ENCODE measurements around the gene VASN.

Gene VASN

GRCh38 chr16:4382795-4383357 is 11.2 kb downstream of the VASN start:
- Histone ChIP-seq H4K8ac (ENCODE audit: low read length) (peak overlapping the region; percentile 16), H3K23ac (ENCODE audit: low read length in 2 of 2) (no peak overlapping the region), H4K91ac (ENCODE audit: low read length) (no peak overlapping the region), H2BK120ac (ENCODE audit: low read depth, low read length) (no peak overlapping the region), H3K36me3 (ENCODE audit: control insufficient read depth in 1 of 2, insufficient read depth in 2 of 2, low read depth in 1 of 2, low read length in 2 of 2) (peaks cover 58 to 75% of the 10 kb centered on the region in 2 experiments), H3K18ac (ENCODE audit: low read depth in 1 of 2, low read length in 2 of 2) (no peak overlapping the region), H3K14ac (ENCODE audit: low read length in 2 of 2) (no peak overlapping the region), H3K27me3 (ENCODE audit: control insufficient read depth in 1 of 2, insufficient read depth in 1 of 2, low read length in 2 of 2) (no peaks in the 10 kb centered on the region), H3K4me1 (ENCODE audit: control insufficient read depth, insufficient read depth, low read depth, low read length) (peaks cover 76% of the 10 kb centered on the region), H2BK5ac (ENCODE audit: low read depth, low read length, poor library complexity, severe bottlenecking) (no peak overlapping the region), H2AK5ac (ENCODE audit: low read length, severe bottlenecking) (no peak overlapping the region), H3K4me2 (ENCODE audit: low read length, poor library complexity, severe bottlenecking) (no peak overlapping the region), H3K79me1 (replicated peaks; ENCODE audit: low read length, poor library complexity, severe bottlenecking) (peaks cover 36% of the 10 kb centered on the region), H2BK12ac (ENCODE audit: low read length in 2 of 2) (no peak overlapping the region), H3K9me3 (ENCODE audit: control insufficient read depth, low read length) (no peaks in the 10 kb centered on the region), H3K9ac (ENCODE audit: low read length) (peak overlapping the region; percentile 26), H3K4ac (ENCODE audit: low read depth in 1 of 2, low read length in 2 of 2) (no peak overlapping the region), H3K27ac (ENCODE audit: low read length, poor library complexity, severe bottlenecking) (no peak overlapping the region), H2AFZ (ENCODE audit: low read depth, low read length) (no peak overlapping the region), H3K4me3 (ENCODE audit: insufficient read depth in 1 of 2, low read depth in 1 of 2, low read length in 2 of 2) (no peak overlapping the region), H2BK15ac (ENCODE audit: low read depth, poor library complexity, severe bottlenecking) (no peak overlapping the region)
- no peak for DNase-seq
- WGBS: 92% methylated on average over 18 of the region's 21 CpGs

GRCh38 chr16:4383591-4384444 is 12.2 kb downstream of the VASN start:
- DNase-seq: no peak
- Histone ChIP-seq H4K8ac (ENCODE audit: low read length) (no peak overlapping the region), H3K23ac (ENCODE audit: low read length in 2 of 2) (peak overlapping the region in 1 of 2 experiments; percentile 26), H3K14ac (ENCODE audit: low read length in 2 of 2) (no peak overlapping the region), H3K36me3 (ENCODE audit: control insufficient read depth in 1 of 2, insufficient read depth in 2 of 2, low read depth in 1 of 2, low read length in 2 of 2) (peaks cover 49 to 68% of the 10 kb centered on the region in 2 experiments), H2BK5ac (ENCODE audit: low read depth, low read length, poor library complexity, severe bottlenecking) (no peak overlapping the region), H3K4me3 (ENCODE audit: insufficient read depth in 1 of 2, low read depth in 1 of 2, low read length in 2 of 2) (no peak overlapping the region), H3K27ac (ENCODE audit: low read length, poor library complexity, severe bottlenecking) (no peak overlapping the region), H3K4me1 (ENCODE audit: control insufficient read depth, insufficient read depth, low read depth, low read length) (peaks cover 76% of the 10 kb centered on the region), H2AK5ac (ENCODE audit: low read length, severe bottlenecking) (no peak overlapping the region), H2BK120ac (ENCODE audit: low read depth, low read length) (no peak overlapping the region), H2AFZ (ENCODE audit: low read depth, low read length) (no peak overlapping the region), H4K91ac (ENCODE audit: low read length) (peak overlapping the region; percentile 46), H2BK15ac (ENCODE audit: low read depth, poor library complexity, severe bottlenecking) (no peak overlapping the region), H3K18ac (ENCODE audit: low read depth in 1 of 2, low read length in 2 of 2) (peak overlapping the region in 1 of 2 experiments; percentile 61), H3K9me3 (ENCODE audit: control insufficient read depth, low read length) (no peaks in the 10 kb centered on the region), H2BK12ac (ENCODE audit: low read length in 2 of 2) (no peak overlapping the region), H3K79me1 (replicated peaks; ENCODE audit: low read length, poor library complexity, severe bottlenecking) (peaks cover 34% of the 10 kb centered on the region), H3K9ac (ENCODE audit: low read length) (peak overlapping the region; percentile 63), H3K4me2 (ENCODE audit: low read length, poor library complexity, severe bottlenecking) (no peak overlapping the region), H3K4ac (ENCODE audit: low read depth in 1 of 2, low read length in 2 of 2) (no peak overlapping the region), H3K27me3 (ENCODE audit: control insufficient read depth in 1 of 2, insufficient read depth in 1 of 2, low read length in 2 of 2) (no peaks in the 10 kb centered on the region)
- WGBS: 86% methylated on average over 8 of the region's 12 CpGs

GRCh38 chr16:4384509-4384942 is 12.9 kb downstream of the VASN start:
- peaks cover 27% of the 10 kb centered on the region for H3K79me1 ChIP-seq (replicated peaks; ENCODE audit: low read length, poor library complexity, severe bottlenecking)
- no peak overlapping the region for H2AFZ ChIP-seq (ENCODE audit: low read depth, low read length)
- no peaks in the 10 kb centered on the region for H3K27me3 ChIP-seq (ENCODE audit: control insufficient read depth in 1 of 2, insufficient read depth in 1 of 2, low read length in 2 of 2)
- DNase-seq: no peak
- no peak overlapping the region for H2BK15ac ChIP-seq (ENCODE audit: low read depth, poor library complexity, severe bottlenecking)
- 73% methylated on average over 20 of the region's 20 CpGs for WGBS
- peak overlapping the region; percentile 46 for H4K91ac ChIP-seq (ENCODE audit: low read length)
- no peak overlapping the region for H2BK120ac ChIP-seq (ENCODE audit: low read depth, low read length)
- H3K14ac ChIP-seq (ENCODE audit: low read length in 2 of 2): no peak overlapping the region
- H3K4me2 ChIP-seq (ENCODE audit: low read length, poor library complexity, severe bottlenecking): no peak overlapping the region
- H3K18ac ChIP-seq (ENCODE audit: low read depth in 1 of 2, low read length in 2 of 2): peak overlapping the region in 1 of 2 experiments; percentile 7
- H3K27ac ChIP-seq (ENCODE audit: low read length, poor library complexity, severe bottlenecking): no peak overlapping the region
- no peak overlapping the region for H3K4me3 ChIP-seq (ENCODE audit: insufficient read depth in 1 of 2, low read depth in 1 of 2, low read length in 2 of 2)
- peak overlapping the region; percentile 63 for H3K9ac ChIP-seq (ENCODE audit: low read length)
- H4K8ac ChIP-seq (ENCODE audit: low read length): peak overlapping the region; percentile 68
- H2BK5ac ChIP-seq (ENCODE audit: low read depth, low read length, poor library complexity, severe bottlenecking): no peak overlapping the region
- peak overlapping the region in 1 of 2 experiments; percentile 7 for H2BK12ac ChIP-seq (ENCODE audit: low read length in 2 of 2)
- H3K9me3 ChIP-seq (ENCODE audit: control insufficient read depth, low read length): no peaks in the 10 kb centered on the region
- H2AK5ac ChIP-seq (ENCODE audit: low read length, severe bottlenecking): no peak overlapping the region
- H3K4me1 ChIP-seq (ENCODE audit: control insufficient read depth, insufficient read depth, low read depth, low read length): peaks cover 76% of the 10 kb centered on the region
- H3K36me3 ChIP-seq (ENCODE audit: control insufficient read depth in 1 of 2, insufficient read depth in 2 of 2, low read depth in 1 of 2, low read length in 2 of 2): peaks cover 43 to 66% of the 10 kb centered on the region in 2 experiments
- peak overlapping the region in 1 of 2 experiments; percentile 30 for H3K4ac ChIP-seq (ENCODE audit: low read depth in 1 of 2, low read length in 2 of 2)
- H3K23ac ChIP-seq (ENCODE audit: low read length in 2 of 2): peak overlapping the region in 1 of 2 experiments; percentile 26

GRCh38 chr16:4385066-4385788 is 13.6 kb downstream of the VASN start:
- Histone ChIP-seq H4K91ac (ENCODE audit: low read length) (peak overlapping the region; percentile 29), H3K23ac (ENCODE audit: low read length in 2 of 2) (no peak overlapping the region), H3K36me3 (ENCODE audit: control insufficient read depth in 1 of 2, insufficient read depth in 2 of 2, low read depth in 1 of 2, low read length in 2 of 2) (peaks cover 44 to 68% of the 10 kb centered on the region in 2 experiments), H3K18ac (ENCODE audit: low read depth in 1 of 2, low read length in 2 of 2) (no peak overlapping the region), H2BK5ac (ENCODE audit: low read depth, low read length, poor library complexity, severe bottlenecking) (no peak overlapping the region), H2AK5ac (ENCODE audit: low read length, severe bottlenecking) (no peak overlapping the region), H3K9me3 (ENCODE audit: control insufficient read depth, low read length) (no peaks in the 10 kb centered on the region), H3K4me3 (ENCODE audit: insufficient read depth in 1 of 2, low read depth in 1 of 2, low read length in 2 of 2) (no peak overlapping the region), H3K27me3 (ENCODE audit: control insufficient read depth in 1 of 2, insufficient read depth in 1 of 2, low read length in 2 of 2) (no peaks in the 10 kb centered on the region), H2BK12ac (ENCODE audit: low read length in 2 of 2) (peak overlapping the region in 1 of 2 experiments; percentile 11), H3K27ac (ENCODE audit: low read length, poor library complexity, severe bottlenecking) (no peak overlapping the region), H3K9ac (ENCODE audit: low read length) (peak overlapping the region; percentile 58), H3K14ac (ENCODE audit: low read length in 2 of 2) (no peak overlapping the region), H3K4ac (ENCODE audit: low read depth in 1 of 2, low read length in 2 of 2) (no peak overlapping the region), H3K4me2 (ENCODE audit: low read length, poor library complexity, severe bottlenecking) (no peak overlapping the region), H2AFZ (ENCODE audit: low read depth, low read length) (no peak overlapping the region), H3K4me1 (ENCODE audit: control insufficient read depth, insufficient read depth, low read depth, low read length) (peaks cover 75% of the 10 kb centered on the region), H2BK120ac (ENCODE audit: low read depth, low read length) (no peak overlapping the region), H2BK15ac (ENCODE audit: low read depth, poor library complexity, severe bottlenecking) (no peak overlapping the region), H4K8ac (ENCODE audit: low read length) (peak overlapping the region; percentile 19), H3K79me1 (replicated peaks; ENCODE audit: low read length, poor library complexity, severe bottlenecking) (peaks cover 27% of the 10 kb centered on the region)
- WGBS: 86% methylated on average over 15 of the region's 20 CpGs
- no peak for DNase-seq
